PFSK-1 (cell line): ENCODE data around the gene TLL1.

Experiments used
- FOXP2 ChIP-seq: optimal IDR thresholded peaks from 2 replicates; pipeline ENCODE3; 2011; ENCODE audit warnings: borderline replicate concordance, control low read depth, inconsistent platforms; ENCODE audit not compliant: insufficient read depth; ENCODE audit errors: extremely low read length, extremely low read depth
- POLR2AphosphoS5 ChIP-seq: IDR thresholded peaks from 2 replicates; pipeline ENCODE4 v1.6.1; 2012; ENCODE audit warnings: low read depth, mild to moderate bottlenecking, control low read depth, low read length, moderate library complexity
- SIN3A ChIP-seq: IDR thresholded peaks from 2 replicates; pipeline ENCODE4 v1.6.1; 2012; ENCODE audit warnings: mild to moderate bottlenecking, low read length, moderate library complexity, borderline replicate concordance; ENCODE audit not compliant: insufficient read depth
- TAF1 ChIP-seq: IDR thresholded peaks from 2 replicates; pipeline ENCODE4 v1.6.1; 2012; ENCODE audit warnings: low read length, control low read depth, borderline replicate concordance; ENCODE audit not compliant: insufficient read depth
- TF ChIP-seq, protein P1 (sequence below), 2 experiments: IDR thresholded peaks; 2 replicates each; pipeline versions ENCODE4 v1.6.1 to v1.8.0; 2011 to 2012; ENCODE audit warnings: low read depth in 2 of 2, low read length in 2 of 2, control low read depth in 1 of 2, inconsistent platforms in 1 of 2, mild to moderate bottlenecking in 1 of 2, moderate library complexity in 1 of 2; ENCODE audit not compliant: insufficient read depth in 1 of 2

The TLL1 gene

DNA sequence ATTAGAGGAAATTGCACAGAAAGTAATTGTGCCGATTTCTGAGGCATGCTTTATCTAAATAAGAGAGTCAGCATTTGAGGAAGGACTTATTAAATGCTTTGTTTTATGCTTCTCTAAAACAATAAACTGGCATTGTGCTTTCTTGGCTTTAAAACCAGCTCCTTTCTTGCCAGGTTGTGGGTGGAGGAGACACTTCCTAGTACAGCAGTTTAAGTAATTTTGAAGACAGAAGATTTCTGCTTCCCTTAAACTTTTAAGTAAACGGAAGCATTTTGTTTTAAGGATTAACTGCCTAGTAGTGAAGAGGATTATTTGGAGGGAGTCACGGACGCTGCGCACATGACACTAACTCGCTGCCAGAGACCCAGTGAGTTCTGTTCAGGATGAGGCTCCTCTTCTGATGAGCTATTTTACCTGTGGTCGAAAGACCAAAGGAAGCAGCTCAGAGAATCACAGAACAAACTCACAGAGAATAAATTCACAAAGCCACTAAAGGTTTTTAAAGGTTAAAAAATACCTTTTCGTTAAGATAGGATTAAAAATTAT, 169.5 kb downstream of the TLL1 start:
- no peak for TF ChIP-seq SIN3A
- no peak for TF ChIP-seq TAF1

DNA sequence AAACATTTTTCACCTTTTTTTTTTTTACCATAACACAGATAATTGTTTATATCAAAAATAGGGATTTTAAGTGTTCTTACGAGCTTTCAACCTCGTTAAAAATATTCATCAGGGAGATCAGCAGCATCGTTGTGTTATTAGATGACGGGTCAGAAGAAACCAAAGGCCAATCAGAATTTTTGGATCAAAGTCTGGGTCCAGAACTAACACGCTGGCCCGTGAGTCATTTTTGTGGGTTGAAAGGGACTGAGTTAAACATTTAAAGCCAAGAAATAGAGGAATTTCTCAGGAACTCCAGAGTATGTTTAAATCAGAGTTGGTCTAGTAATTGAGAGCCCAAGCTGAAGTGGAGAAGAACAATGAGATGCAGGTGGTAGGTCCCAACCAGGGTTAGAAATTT, 170.8 kb downstream of the TLL1 start:
- TF ChIP-seq, protein P1, sequence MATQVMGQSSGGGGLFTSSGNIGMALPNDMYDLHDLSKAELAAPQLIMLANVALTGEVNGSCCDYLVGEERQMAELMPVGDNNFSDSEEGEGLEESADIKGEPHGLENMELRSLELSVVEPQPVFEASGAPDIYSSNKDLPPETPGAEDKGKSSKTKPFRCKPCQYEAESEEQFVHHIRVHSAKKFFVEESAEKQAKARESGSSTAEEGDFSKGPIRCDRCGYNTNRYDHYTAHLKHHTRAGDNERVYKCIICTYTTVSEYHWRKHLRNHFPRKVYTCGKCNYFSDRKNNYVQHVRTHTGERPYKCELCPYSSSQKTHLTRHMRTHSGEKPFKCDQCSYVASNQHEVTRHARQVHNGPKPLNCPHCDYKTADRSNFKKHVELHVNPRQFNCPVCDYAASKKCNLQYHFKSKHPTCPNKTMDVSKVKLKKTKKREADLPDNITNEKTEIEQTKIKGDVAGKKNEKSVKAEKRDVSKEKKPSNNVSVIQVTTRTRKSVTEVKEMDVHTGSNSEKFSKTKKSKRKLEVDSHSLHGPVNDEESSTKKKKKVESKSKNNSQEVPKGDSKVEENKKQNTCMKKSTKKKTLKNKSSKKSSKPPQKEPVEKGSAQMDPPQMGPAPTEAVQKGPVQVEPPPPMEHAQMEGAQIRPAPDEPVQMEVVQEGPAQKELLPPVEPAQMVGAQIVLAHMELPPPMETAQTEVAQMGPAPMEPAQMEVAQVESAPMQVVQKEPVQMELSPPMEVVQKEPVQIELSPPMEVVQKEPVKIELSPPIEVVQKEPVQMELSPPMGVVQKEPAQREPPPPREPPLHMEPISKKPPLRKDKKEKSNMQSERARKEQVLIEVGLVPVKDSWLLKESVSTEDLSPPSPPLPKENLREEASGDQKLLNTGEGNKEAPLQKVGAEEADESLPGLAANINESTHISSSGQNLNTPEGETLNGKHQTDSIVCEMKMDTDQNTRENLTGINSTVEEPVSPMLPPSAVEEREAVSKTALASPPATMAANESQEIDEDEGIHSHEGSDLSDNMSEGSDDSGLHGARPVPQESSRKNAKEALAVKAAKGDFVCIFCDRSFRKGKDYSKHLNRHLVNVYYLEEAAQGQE (IDR thresholded peaks at IDR 0.05; ENCODE audit: insufficient read depth in 1 of 2, low read depth in 2 of 2, low read length in 2 of 2) = no peak
- TF ChIP-seq TAF1 (no peak), POLR2AphosphoS5 (no peak), SIN3A (no peak), FOXP2 (no peak)

DNA sequence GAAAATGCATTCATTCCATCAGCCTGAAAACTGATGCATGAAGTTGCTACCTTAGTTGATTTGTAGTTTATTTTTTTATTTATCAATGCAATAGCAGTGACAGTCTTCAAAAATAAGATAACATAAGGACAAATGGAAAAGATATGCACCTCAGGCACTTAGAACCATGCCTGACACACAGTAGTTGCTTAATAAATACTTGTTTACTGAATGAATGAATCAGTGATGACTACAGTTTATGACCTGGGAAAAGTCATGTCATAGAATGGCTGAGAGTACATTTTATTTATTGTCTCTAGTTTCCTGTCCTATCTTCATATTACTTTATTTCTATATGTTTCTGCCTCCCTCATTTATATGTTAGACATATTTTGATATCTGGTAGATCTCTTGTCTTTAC, 171.8 kb downstream of the TLL1 start:
- TF ChIP-seq FOXP2 (no peak), SIN3A (no peak), POLR2AphosphoS5 (no peak), TAF1 (no peak)
- TF ChIP-seq, protein P1 (IDR thresholded peaks at IDR 0.05; ENCODE audit: insufficient read depth in 1 of 2, low read depth in 2 of 2, low read length in 2 of 2) = no peak

DNA sequence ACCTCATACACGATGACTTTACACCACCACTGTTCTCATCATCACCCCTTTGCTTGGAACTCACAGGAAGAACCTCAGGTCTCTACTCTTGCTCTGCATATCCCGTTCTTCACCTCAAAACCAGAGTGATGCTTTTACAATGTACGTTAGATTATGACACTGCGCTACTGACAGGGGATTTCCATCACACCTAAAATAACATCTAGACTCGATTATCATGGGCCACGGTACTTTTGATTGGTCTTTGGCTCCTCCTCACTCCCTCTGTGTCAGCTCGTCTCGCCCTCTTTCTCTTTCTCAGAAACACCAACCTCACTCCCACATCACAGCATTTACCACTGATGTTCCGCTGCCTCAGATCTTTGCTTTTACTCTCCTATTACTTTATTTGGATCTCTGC, 172.4 kb downstream of the TLL1 start:
- TF ChIP-seq POLR2AphosphoS5 = no peak
- no peak for TF ChIP-seq FOXP2
- TF ChIP-seq, protein P1 (IDR thresholded peaks at IDR 0.05; ENCODE audit: insufficient read depth in 1 of 2, low read depth in 2 of 2, low read length in 2 of 2) = no peak
- TF ChIP-seq TAF1 = no peak
- no peak for TF ChIP-seq SIN3A

DNA sequence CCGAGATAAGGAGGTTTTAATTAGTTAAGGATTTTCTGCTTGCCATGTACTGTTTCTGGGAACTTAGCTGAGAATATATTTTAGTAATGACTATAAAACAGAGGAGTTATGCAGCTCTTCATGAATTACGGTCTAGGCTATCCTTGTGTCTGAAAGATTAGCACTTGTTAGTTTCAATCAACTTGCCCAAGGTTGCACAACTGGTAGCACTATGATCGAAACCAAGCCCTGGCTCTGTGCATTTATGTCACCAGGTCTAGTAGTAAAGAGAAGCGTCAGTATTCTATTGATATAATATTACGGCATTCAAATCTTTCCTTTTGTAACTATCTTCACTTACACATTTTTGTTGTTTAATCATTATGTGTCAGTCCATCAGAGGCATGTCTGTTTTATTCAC, 176.0 kb downstream of the TLL1 start:
- TF ChIP-seq, protein P1 (IDR thresholded peaks at IDR 0.05; ENCODE audit: insufficient read depth in 1 of 2, low read depth in 2 of 2, low read length in 2 of 2) = no peak
- TF ChIP-seq TAF1 = no peak
- no peak for TF ChIP-seq POLR2AphosphoS5
- no peak for TF ChIP-seq FOXP2
- TF ChIP-seq SIN3A = no peak
